Measurements from ENCODE around the gene LRCH2. TPM values are rescaled to one million over a fixed set of nuclear protein-coding genes. Genes with fewer than 3 reads are reported as not detected.
A peak's percentile ranks its signal among the peaks of the same experiment; 100 is the strongest.

The LRCH2 gene
- total RNA-seq, 3 donors from 2014 or later, result 2.0 to 3.9 (median 2.6) TPM

GRCh38 chrX:115251458-115252233, 17.8 kb upstream of the LRCH2 start:
- Histone ChIP-seq H3K4me3 (no peak overlapping the region), H3K27ac (no peak overlapping the region), H3K9me3 (no peaks in the 10 kb centered on the region), H3K36me3 (no peaks in the 10 kb centered on the region), H3K4me1 (no peaks in the 10 kb centered on the region), H3K27me3 (peaks cover 0 to 32% of the 10 kb centered on the region in 2 donors)
- TF ChIP-seq POLR2A (IDR thresholded peaks at IDR 0.05) (no peak), POLR2AphosphoS5 (IDR thresholded peaks at IDR 0.05) (no peak), CTCF (IDR thresholded peaks at IDR 0.05) (no peak)
- intact Hi-C loops (cut with DNase I; ENCODE audit: low total_unique reads), result no loop called here
- DNase-seq (ENCODE audit: low spot score in 2 of 2), result no peak

GRCh38 chrX:115237056-115237455, 3.2 kb upstream of the LRCH2 start:
- no peak for DNase-seq (ENCODE audit: low spot score in 2 of 2)
- no peaks in the 10 kb centered on the region for H3K36me3 ChIP-seq
- no peaks in the 10 kb centered on the region for H3K4me1 ChIP-seq
- TF ChIP-seq POLR2AphosphoS5 (IDR thresholded peaks at IDR 0.05) (no peak), CTCF (IDR thresholded peaks at IDR 0.05) (no peak), POLR2A (IDR thresholded peaks at IDR 0.05) (no peak)
- no peak overlapping the region for H3K27ac ChIP-seq
- H3K27me3 ChIP-seq, result peaks cover 0 to 60% of the 10 kb centered on the region in 2 donors
- intact Hi-C loops (cut with DNase I; ENCODE audit: low total_unique reads), result no loop called here
- no peaks in the 10 kb centered on the region for H3K9me3 ChIP-seq
- H3K4me3 ChIP-seq, result no peak overlapping the region

- TF ChIP-seq POLR2A (IDR thresholded peaks at IDR 0.05) (no peak), CTCF (IDR thresholded peaks at IDR 0.05) (no peak), POLR2AphosphoS5 (IDR thresholded peaks at IDR 0.05) (no peak)
- H3K36me3 ChIP-seq, result no peaks in the 10 kb centered on the region
- H3K4me1 ChIP-seq, result no peaks in the 10 kb centered on the region
- peaks cover 0 to 65% of the 10 kb centered on the region in 2 donors for H3K27me3 ChIP-seq
- DNase-seq (ENCODE audit: low spot score in 2 of 2), result no peak
- no peak overlapping the region for H3K4me3 ChIP-seq
- intact Hi-C loops (cut with DNase I; ENCODE audit: low total_unique reads), result no loop called here
- no peaks in the 10 kb centered on the region for H3K9me3 ChIP-seq
- H3K27ac ChIP-seq, result no peak overlapping the region
These were observed 2.7 kb upstream of the LRCH2 start for GRCh38 chrX:115236560-115236959.

GRCh38 chrX:115234461-115234860, 565 bp upstream of the LRCH2 start:
- H3K4me1 ChIP-seq, result no peaks in the 10 kb centered on the region
- H3K4me3 ChIP-seq, result peak overlapping the region in 2 of 3 donors; percentile 54 to 66
- no peaks in the 10 kb centered on the region for H3K9me3 ChIP-seq
- intact Hi-C loops (cut with DNase I; ENCODE audit: low total_unique reads), result no loop called here
- no peak overlapping the region for H3K27ac ChIP-seq
- H3K27me3 ChIP-seq, result peaks cover 0 to 77% of the 10 kb centered on the region in 2 donors
- no peaks in the 10 kb centered on the region for H3K36me3 ChIP-seq
- no peak for DNase-seq (ENCODE audit: low spot score in 2 of 2)
- TF ChIP-seq CTCF (IDR thresholded peaks at IDR 0.05) (no peak), POLR2AphosphoS5 (IDR thresholded peaks at IDR 0.05) (no peak), POLR2A (IDR thresholded peaks at IDR 0.05) (no peak)

GRCh38 chrX:115232933-115233496, 881 bp downstream of the LRCH2 start:
- intact Hi-C loops (cut with DNase I; ENCODE audit: low total_unique reads), result no loop called here
- Histone ChIP-seq H3K4me1 (no peaks in the 10 kb centered on the region), H3K27ac (peak overlapping the region; percentile 27 to 71), H3K4me3 (peak overlapping the region; percentile 54 to 66 (median 62)), H3K27me3 (peaks cover 0 to 66% of the 10 kb centered on the region in 2 donors), H3K9me3 (no peaks in the 10 kb centered on the region), H3K36me3 (no peaks in the 10 kb centered on the region)
- no peak for TF ChIP-seq POLR2AphosphoS5 (IDR thresholded peaks at IDR 0.05)
- TF ChIP-seq POLR2A (IDR thresholded peaks at IDR 0.05), result no peak
- no peak for TF ChIP-seq CTCF (IDR thresholded peaks at IDR 0.05)
- no peak for DNase-seq (ENCODE audit: low spot score in 2 of 2)

Measured in breast epithelium (tissue), 4 donors.